Activated gamma-delta T cell treated with Interleukin-2 at 50 U/mL for 16 hours (primary cell): ENCODE measurements around the gene TAF8.

Experiments
- DNase-seq: peaks from one replicate; pipeline ENCODE4 v3.0.0-alpha.2; 2020

Gene TAF8

GRCh38 chr6:42066156-42066675 is 15.9 kb downstream of the TAF8 start:
- no peak for DNase-seq

- DNase-seq, result no peak
These were observed 17.8 kb downstream of the TAF8 start for GRCh38 chr6:42068173-42068572.

- DNase-seq, result no peak
These were observed 18.7 kb downstream of the TAF8 start for GRCh38 chr6:42068872-42069522.

- no peak for DNase-seq
These were observed 21.7 kb downstream of the TAF8 start for GRCh38 chr6:42071881-42072583.

GRCh38 chr6:42073287-42073686 is 23.0 kb downstream of the TAF8 start:
- DNase-seq, result no peak

- peak; percentile 44 for DNase-seq
These were observed 25.0 kb downstream of the TAF8 start for GRCh38 chr6:42075159-42075838.

- no peak for DNase-seq
These were observed 28.1 kb downstream of the TAF8 start for GRCh38 chr6:42078386-42078785.

- DNase-seq, result no peak
These were observed 29.7 kb downstream of the TAF8 start for GRCh38 chr6:42079941-42080464.

GRCh38 chr6:42083530-42083929 is 33.2 kb downstream of the TAF8 start:
- DNase-seq, result no peak

GRCh38 chr6:42084889-42085288 is 34.6 kb downstream of the TAF8 start:
- no peak for DNase-seq

GRCh38 chr6:42086046-42087035 is 36.0 kb downstream of the TAF8 start:
- DNase-seq, result no peak

- DNase-seq, result no peak
These were observed 37.8 kb downstream of the TAF8 start for GRCh38 chr6:42088101-42088591.

- no peak for DNase-seq
These were observed 40.7 kb downstream of the TAF8 start for GRCh38 chr6:42090819-42091717.

- DNase-seq, result no peak
These were observed 41.3 kb downstream of the TAF8 start for GRCh38 chr6:42091718-42092023.

- no peak for DNase-seq
These were observed 43.4 kb downstream of the TAF8 start for GRCh38 chr6:42093582-42094329.

GRCh38 chr6:42095094-42095493 is 44.8 kb downstream of the TAF8 start:
- DNase-seq, result no peak

- no peak for DNase-seq
These were observed 45.6 kb downstream of the TAF8 start for GRCh38 chr6:42095776-42096541.

GRCh38 chr6:42099340-42100028 is 49.2 kb downstream of the TAF8 start:
- no peak for DNase-seq
